Spleen (tissue), 11 donors: ENCODE results near the gene KRT73. TPM values are rescaled to one million over a fixed set of nuclear protein-coding genes. Genes with fewer than 3 reads are reported as not detected.

Source experiments
- DNase-seq: peaks from one replicate; pipeline ENCODE4 v3.0.0-alpha.2; 2020
- H3K27ac ChIP-seq, 8 donors: fragments of 200-600 bp; sonication (generic) in 7 of 8; 1 replicate in 4 of 8; 2 replicates in 4 of 8; pipeline versions ENCODE4 v1.5.0 to v1.8.0; 2016 to 2021; ENCODE audit warnings: inconsistent platforms in 4 of 8, mild to moderate bottlenecking in 4 of 8, moderate library complexity in 1 of 8
- H3K27me3 ChIP-seq, 7 donors: fragments of 200-600 bp; sonication (generic) in 6 of 7; replicated peaks in 1 of 7; 1 replicate in 4 of 7; 2 replicates in 3 of 7; pipeline versions ENCODE4 v1.5.0 to v1.8.0; 2016 to 2021; ENCODE audit warnings: inconsistent platforms in 3 of 7, mild to moderate bottlenecking in 1 of 7
- H3K36me3 ChIP-seq, 6 donors: fragments of 200-600 bp; sonication (generic) in 5 of 6; 1 replicate in 4 of 6; 2 replicates in 2 of 6; pipeline versions ENCODE4 v1.5.0 to v1.8.0; 2016 to 2021; ENCODE audit warnings: inconsistent platforms in 2 of 6
- H3K4me1 ChIP-seq, 6 donors: fragments of 200-600 bp; sonication (generic) in 5 of 6; 1 replicate in 3 of 6; 2 replicates in 3 of 6; pipeline versions ENCODE4 v1.5.0 to v1.8.0; 2016 to 2021; ENCODE audit warnings: inconsistent platforms in 3 of 6
- H3K4me3 ChIP-seq, 8 donors: fragments of 200-600 bp; sonication (generic) in 7 of 8; 1 replicate in 4 of 8; 2 replicates in 4 of 8; pipeline versions ENCODE4 v1.5.0 to v1.8.0; 2016 to 2021; ENCODE audit warnings: inconsistent platforms in 4 of 8, mild to moderate bottlenecking in 4 of 8, moderate library complexity in 2 of 8
- H3K9me3 ChIP-seq, 8 donors: fragments of 200-600 bp; sonication (generic) in 7 of 8; 1 replicate in 4 of 8; 2 replicates in 4 of 8; pipeline versions ENCODE4 v1.5.0 to v1.8.0; 2016 to 2021; ENCODE audit warnings: inconsistent platforms in 4 of 8
- POLR2A ChIP-seq, 3 donors: fragments of 450-650 bp; IDR thresholded peaks; one replicate each; pipeline ENCODE4 v1.5.1; 2017; ENCODE audit warnings: antibody characterized with exemption in 3 of 3, mild to moderate bottlenecking in 1 of 3
- POLR2AphosphoS5 ChIP-seq, 3 donors: sonication (generic); formaldehyde crosslinking; IDR thresholded peaks; one replicate each; pipeline ENCODE4 v1.5.1; 2017; ENCODE audit warnings: antibody characterized with exemption in 3 of 3
- WGBS, 5 donors: extraction: QIAGEN DNeasy Blood & Tissue Kit in 3 of 5; methylation state at CpG; one replicate each; pipeline versions ENCODE4 v1.1.5 to v1.1.7; 2013 to 2018; 5-methylcytosine and 5-hydroxymethylcytosine counted together
- intact Hi-C: fragments of 100-400 bp; cut with DNase I; formaldehyde crosslinking; loops from one replicate; pipeline ENCODE4 v1.15.0; 2023; ENCODE audit warnings: low total_unique reads
- polyA plus RNA-seq, 3 donors: library from polyadenylated mRNA; stranded (reverse); fragments of 200-250 nt; gene quantifications; one replicate each; pipeline ENCODE4 v1.2.1, GENCODE V29; 2013
- total RNA-seq, 7 donors: library from RNA; depleted of rRNA in 3 of 7; stranded (reverse); fragments of >200 nt in 3 of 7; fragmentation: NEBNext Ultra II Directional in 4 of 7; extraction: Animal tissue kit (Norgen Biotek cat#: 25700) in 4 of 7; gene quantifications; one replicate each; pipeline versions ENCODE4 v1.1.0 to v1.2.1, GENCODE V29; 2016 to 2021
- TF ChIP-seq, protein P1 (sequence below), 11 experiments: fragments of 200-600 bp in 7 of 11; fragments of 450-650 bp in 4 of 11; sonication (generic) in 4 of 11; IDR thresholded peaks in 8 of 11; conservative IDR thresholded peaks in 3 of 11; 1 replicate in 7 of 11; 2 replicates in 4 of 11; pipeline versions ENCODE4 v1.4.0 to v1.8.0; 2016 to 2021; ENCODE audit warnings: antibody characterized with exemption in 11 of 11, inconsistent platforms in 4 of 11, mild to moderate bottlenecking in 1 of 11
- donor health status: healthy with polysubstance abuse.
- donor health status: DM: no; HTN: no; CAD: no; lungs with moderate emphysema.
- donor health status: DM: no; HTN: no; CAD: no.
- donor health status: Bipolar disorder and iron deficiency.
- donor health status: healthy.
- donor health status: DM: no; HTN: no; CAD: no.
- donor health status: DM: yes; HTN: yes; CAD: no.

The KRT73 gene
- total and polyA plus RNA-seq, 10 donors = 0.04 to 1.4 (median 0.36) TPM

DNA sequence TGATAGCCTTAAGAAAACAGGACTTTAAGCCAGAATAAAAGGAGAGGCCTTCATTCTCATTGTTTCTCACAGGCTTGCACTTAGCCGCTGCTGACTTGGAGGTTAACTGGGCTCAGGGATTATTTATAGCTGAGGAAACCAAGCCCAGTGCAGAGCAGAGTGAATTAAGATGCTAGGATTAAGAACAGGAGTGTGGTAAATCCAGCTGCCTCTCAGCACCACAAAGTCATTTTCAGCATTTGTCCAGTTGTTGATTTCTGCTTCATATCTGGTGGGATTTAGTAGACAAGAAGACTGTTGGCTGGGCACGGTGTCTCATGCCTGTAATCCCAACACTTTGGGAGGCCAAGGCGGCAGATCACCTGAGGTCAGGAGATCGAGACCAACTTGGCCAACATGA is 14.3 kb upstream of the KRT73 start:
- WGBS, 5 donors = 52 to 92% (median 78%) methylated on average over 4 of the region's 4 CpGs
- intact Hi-C loops = no loop called here
- peaks cover 0 to 24% (median 0%) of the 10 kb centered on the region in 7 donors for H3K27me3 ChIP-seq

DNA sequence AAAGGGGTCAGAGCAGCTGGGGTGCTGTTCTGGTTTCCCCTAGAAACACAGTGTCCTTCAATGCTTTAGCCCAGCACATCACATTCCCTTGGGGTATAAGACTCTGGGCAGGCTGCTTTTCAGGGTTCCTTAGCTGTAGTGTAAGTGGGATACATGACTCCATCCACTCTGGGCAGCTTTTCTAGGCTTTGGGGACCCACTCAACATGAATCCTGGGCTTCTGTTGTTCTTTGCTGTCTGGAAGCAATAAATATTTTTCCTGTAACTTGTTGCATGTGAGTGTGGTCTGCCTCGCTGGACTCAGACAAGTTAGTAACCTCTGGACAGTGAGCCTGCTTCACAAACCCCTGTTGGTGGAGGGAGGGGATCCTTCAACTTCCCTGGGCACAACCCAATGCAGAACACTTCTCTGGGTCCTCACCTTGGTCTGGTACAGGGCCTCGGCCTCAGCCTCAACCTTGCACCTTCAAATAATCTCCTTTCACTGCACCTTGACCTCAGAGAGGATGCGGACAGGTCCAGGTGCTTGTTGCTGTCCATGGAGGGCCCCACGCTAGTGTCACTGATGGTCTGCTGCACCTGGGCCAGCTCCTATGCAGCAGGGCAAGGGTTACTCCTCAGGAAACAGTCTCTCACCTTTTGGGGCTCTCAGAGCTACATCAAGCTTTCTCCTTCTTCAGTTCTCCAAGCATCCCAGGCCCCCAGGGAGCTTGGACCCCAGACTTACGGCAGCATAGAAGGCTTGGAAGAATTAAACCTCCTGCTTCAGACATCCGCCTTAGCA is 13.5 kb upstream of the KRT73 start:
- no peak for TF ChIP-seq POLR2AphosphoS5 (IDR thresholded peaks at IDR 0.05)
- TF ChIP-seq POLR2A (IDR thresholded peaks at IDR 0.05) = no peak
- TF ChIP-seq, protein P1, sequence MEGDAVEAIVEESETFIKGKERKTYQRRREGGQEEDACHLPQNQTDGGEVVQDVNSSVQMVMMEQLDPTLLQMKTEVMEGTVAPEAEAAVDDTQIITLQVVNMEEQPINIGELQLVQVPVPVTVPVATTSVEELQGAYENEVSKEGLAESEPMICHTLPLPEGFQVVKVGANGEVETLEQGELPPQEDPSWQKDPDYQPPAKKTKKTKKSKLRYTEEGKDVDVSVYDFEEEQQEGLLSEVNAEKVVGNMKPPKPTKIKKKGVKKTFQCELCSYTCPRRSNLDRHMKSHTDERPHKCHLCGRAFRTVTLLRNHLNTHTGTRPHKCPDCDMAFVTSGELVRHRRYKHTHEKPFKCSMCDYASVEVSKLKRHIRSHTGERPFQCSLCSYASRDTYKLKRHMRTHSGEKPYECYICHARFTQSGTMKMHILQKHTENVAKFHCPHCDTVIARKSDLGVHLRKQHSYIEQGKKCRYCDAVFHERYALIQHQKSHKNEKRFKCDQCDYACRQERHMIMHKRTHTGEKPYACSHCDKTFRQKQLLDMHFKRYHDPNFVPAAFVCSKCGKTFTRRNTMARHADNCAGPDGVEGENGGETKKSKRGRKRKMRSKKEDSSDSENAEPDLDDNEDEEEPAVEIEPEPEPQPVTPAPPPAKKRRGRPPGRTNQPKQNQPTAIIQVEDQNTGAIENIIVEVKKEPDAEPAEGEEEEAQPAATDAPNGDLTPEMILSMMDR (IDR thresholded peaks at IDR 0.05 in 8 of 11, conservative IDR thresholded peaks at IDR 0.05 in 3 of 11) = no peak
- H3K27ac ChIP-seq = no peak overlapping the region
- 72 to 88% (median 84%) methylated on average over 4 to 6 of the region's 6 CpGs for WGBS, 5 donors
- H3K9me3 ChIP-seq = no peaks in the 10 kb centered on the region
- no peaks in the 10 kb centered on the region for H3K36me3 ChIP-seq
- intact Hi-C loops = no loop called here
- peaks cover 0 to 8% (median 0%) of the 10 kb centered on the region in 6 donors for H3K4me1 ChIP-seq
- DNase-seq = peak; percentile 51
- H3K27me3 ChIP-seq = peaks cover 0 to 18% (median 0%) of the 10 kb centered on the region in 7 donors
- no peak overlapping the region for H3K4me3 ChIP-seq

More for the DNA sequence above, 14.3 kb upstream of the KRT73 start:
- Histone ChIP-seq H3K9me3 (no peaks in the 10 kb centered on the region), H3K36me3 (no peaks in the 10 kb centered on the region), H3K4me1 (peaks cover 0 to 8% (median 0%) of the 10 kb centered on the region in 6 donors), H3K27ac (no peak overlapping the region), H3K4me3 (no peak overlapping the region)
- TF ChIP-seq POLR2AphosphoS5 (IDR thresholded peaks at IDR 0.05) (no peak), POLR2A (IDR thresholded peaks at IDR 0.05) (no peak)
- TF ChIP-seq, protein P1 (IDR thresholded peaks at IDR 0.05 in 8 of 11, conservative IDR thresholded peaks at IDR 0.05 in 3 of 11) = no peak
- DNase-seq = no peak

- WGBS, 5 donors = 40 to 53% (median 44%) methylated on average over 3 to 4 of the region's 4 CpGs
- TF ChIP-seq, protein P1 (IDR thresholded peaks at IDR 0.05 in 8 of 11, conservative IDR thresholded peaks at IDR 0.05 in 3 of 11) = no peak
- no peak for TF ChIP-seq POLR2A (IDR thresholded peaks at IDR 0.05)
- TF ChIP-seq POLR2AphosphoS5 (IDR thresholded peaks at IDR 0.05) = no peak
Measured at GRCh38 chr12:52631264-52631663, 12.9 kb upstream of the KRT73 start.

GRCh38 chr12:52630599-52631200 is 12.3 kb upstream of the KRT73 start:
- 47 to 57% (median 52%) methylated on average over 4 of the region's 4 CpGs for WGBS, 5 donors
- intact Hi-C loops = no loop called here
- H3K4me3 ChIP-seq = no peak overlapping the region

More at GRCh38 chr12:52631264-52631663, 12.9 kb upstream of the KRT73 start:
- H3K36me3 ChIP-seq = no peaks in the 10 kb centered on the region
- peaks cover 0 to 18% (median 0%) of the 10 kb centered on the region in 7 donors for H3K27me3 ChIP-seq
- H3K4me3 ChIP-seq = no peak overlapping the region
- H3K4me1 ChIP-seq = peaks cover 0 to 8% (median 0%) of the 10 kb centered on the region in 6 donors
- no peaks in the 10 kb centered on the region for H3K9me3 ChIP-seq
- intact Hi-C loops = no loop called here
- peak; percentile 20 for DNase-seq
- no peak overlapping the region for H3K27ac ChIP-seq

More at GRCh38 chr12:52630599-52631200, 12.3 kb upstream of the KRT73 start:
- H3K9me3 ChIP-seq = no peaks in the 10 kb centered on the region
- H3K27me3 ChIP-seq = peaks cover 0 to 18% (median 0%) of the 10 kb centered on the region in 7 donors
- no peak overlapping the region for H3K27ac ChIP-seq
- TF ChIP-seq, protein P1 (IDR thresholded peaks at IDR 0.05 in 8 of 11, conservative IDR thresholded peaks at IDR 0.05 in 3 of 11) = no peak
- no peak for TF ChIP-seq POLR2A (IDR thresholded peaks at IDR 0.05)
- TF ChIP-seq POLR2AphosphoS5 (IDR thresholded peaks at IDR 0.05) = no peak
- peaks cover 0 to 8% (median 0%) of the 10 kb centered on the region in 6 donors for H3K4me1 ChIP-seq
- peak; percentile 15 for DNase-seq
- no peaks in the 10 kb centered on the region for H3K36me3 ChIP-seq
